Aorta (tissue), 5 donors: ENCODE results near the gene PROCA1. TPM values are rescaled to one million over a fixed set of nuclear protein-coding genes. Genes with fewer than 3 reads are reported as not detected.
A peak's percentile ranks its signal among the peaks of the same experiment; 100 is the strongest.
"Not testable (repeated sequence)": the region's sequence is repeated elsewhere in the genome, so short reads cannot be mapped to it uniquely, and the experiment has no call there.

ENCODE experiments used
- ATAC-seq: fragments of 200-7000 bp; cut with Tn5 transposase; one replicate; pipeline ENCODE4 v1.9.1; 2022; ENCODE audit warnings: moderate library complexity; ENCODE audit not compliant: low FRiP score
- DNase-seq, 2 donors: peaks; one replicate each; pipeline ENCODE4 v3.0.0-alpha.2; 2020
- H3K27ac ChIP-seq, 2 donors: one replicate each; pipeline ENCODE4 v1.5.1; 2013; ENCODE audit warnings: low read length in 2 of 2, mild to moderate bottlenecking in 2 of 2, moderate library complexity in 2 of 2, control low read depth in 1 of 2, inconsistent platforms in 1 of 2, low read depth in 1 of 2
- H3K27me3 ChIP-seq, 2 donors: one replicate each; pipeline ENCODE4 v1.6.1; 2013; ENCODE audit warnings: control low read depth in 1 of 2, low read length in 1 of 2, mild to moderate bottlenecking in 1 of 2, moderate library complexity in 1 of 2; ENCODE audit not compliant: insufficient read depth in 2 of 2, control insufficient read depth in 1 of 2
- H3K36me3 ChIP-seq, 2 donors: one replicate each; pipeline ENCODE4 v1.6.1; 2013; ENCODE audit warnings: control low read depth in 1 of 2, low read length in 1 of 2, mild to moderate bottlenecking in 1 of 2; ENCODE audit not compliant: insufficient read depth in 2 of 2, control insufficient read depth in 1 of 2
- H3K4me1 ChIP-seq, 2 donors: one replicate each; pipeline ENCODE4 v1.6.1; 2013; ENCODE audit warnings: low read length in 2 of 2, control low read depth in 1 of 2, mild to moderate bottlenecking in 1 of 2, moderate library complexity in 1 of 2; ENCODE audit not compliant: insufficient read depth in 2 of 2, control insufficient read depth in 1 of 2
- H3K4me3 ChIP-seq, 2 donors: one replicate each; pipeline ENCODE4 v1.5.1; 2013; ENCODE audit warnings: low read length in 2 of 2, control low read depth in 1 of 2, mild to moderate bottlenecking in 1 of 2
- H3K9me3 ChIP-seq: one replicate; pipeline ENCODE4 v1.6.1; 2013; ENCODE audit warnings: mild to moderate bottlenecking, low read length; ENCODE audit not compliant: control insufficient read depth
- WGBS, 2 donors: extraction: QIAGEN DNeasy Blood & Tissue Kit; methylation state at CpG; one replicate each; pipeline ENCODE4 v1.1.7; 2013; 5-methylcytosine and 5-hydroxymethylcytosine counted together
- intact Hi-C, 2 donors: fragments of 100-400 bp; cut with DNase I; formaldehyde crosslinking; loops; one replicate each; pipeline versions ENCODE4 v1.14.2 to v1.15.0; 2022
- polyA plus RNA-seq, 2 donors: library from polyadenylated mRNA; stranded (reverse); fragments of 200-250 nt; gene quantifications; one replicate each; pipeline ENCODE4 v1.2.3, GENCODE V29; 2013
- total RNA-seq, 2 donors: library from RNA; stranded (reverse); fragmentation: NEBNext Ultra II Directional; extraction: Animal tissue kit (Norgen Biotek cat#: 25700); gene quantifications; one replicate each; pipeline ENCODE4 v1.2.1, GENCODE V29; 2021
- donor health status: healthy with polysubstance abuse.
- donor health status: Bipolar disorder and iron deficiency.
- donor health status: DM: no; HTN: no; CAD: no.
- donor health status: DM: no; HTN: no; CAD: no.
- donor health status: DM: yes; HTN: yes; CAD: no.

The PROCA1 gene
- total and polyA plus RNA-seq, 4 donors = 0.78 to 6.6 (median 5.2) TPM

DNA sequence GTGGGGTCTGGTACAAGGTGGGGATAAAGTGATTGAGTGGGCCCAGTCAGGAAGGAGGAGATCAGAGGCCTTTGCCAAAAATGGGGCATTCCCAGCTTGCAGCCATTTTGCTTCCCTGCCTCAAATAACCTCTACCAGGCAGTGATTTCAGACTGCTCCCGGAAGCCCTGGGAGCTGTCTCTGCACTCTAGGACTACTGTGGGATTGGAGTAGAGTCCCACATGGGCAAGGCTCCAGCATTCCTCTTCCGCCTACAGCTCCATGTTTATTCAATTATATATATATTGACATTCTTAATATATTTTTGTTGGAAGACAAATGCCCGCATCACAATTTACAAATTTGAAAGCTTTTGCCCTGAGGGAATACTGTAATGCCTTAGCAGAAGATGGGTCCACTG is 36.2 kb downstream of the PROCA1 start:
- intact Hi-C loops = no loop called here
- Histone ChIP-seq H3K4me3 (no peak overlapping the region), H3K27me3 (no peaks in the 10 kb centered on the region), H3K9me3 (no peaks in the 10 kb centered on the region), H3K27ac (no peak overlapping the region), H3K4me1 (no peaks in the 10 kb centered on the region), H3K36me3 (peaks cover 8 to 26% of the 10 kb centered on the region in 2 donors)
- WGBS, 2 donors = 35 to 48% methylated on average over 3 of the region's 3 CpGs
- DNase-seq (no peak), ATAC-seq (no peak)

DNA sequence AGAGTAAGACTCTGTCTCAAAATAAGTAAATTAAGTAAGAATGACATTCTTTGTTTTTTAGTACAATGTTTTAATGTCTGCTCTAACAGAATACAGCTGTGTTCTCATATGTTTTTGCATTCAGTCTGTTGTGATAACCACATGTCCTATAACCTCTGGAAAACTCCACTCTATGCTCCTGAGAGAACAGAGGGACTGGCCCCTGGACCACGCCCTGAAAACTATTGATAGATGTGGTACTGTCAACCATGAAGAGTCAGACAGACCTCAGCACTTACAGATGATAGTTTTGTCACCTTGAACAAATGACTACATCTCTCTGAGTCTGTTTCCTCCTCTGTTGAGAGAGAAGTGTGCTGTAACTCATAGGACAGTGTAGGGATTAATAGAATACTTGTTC is 41.8 kb downstream of the PROCA1 start:
- no peak for DNase-seq

DNA sequence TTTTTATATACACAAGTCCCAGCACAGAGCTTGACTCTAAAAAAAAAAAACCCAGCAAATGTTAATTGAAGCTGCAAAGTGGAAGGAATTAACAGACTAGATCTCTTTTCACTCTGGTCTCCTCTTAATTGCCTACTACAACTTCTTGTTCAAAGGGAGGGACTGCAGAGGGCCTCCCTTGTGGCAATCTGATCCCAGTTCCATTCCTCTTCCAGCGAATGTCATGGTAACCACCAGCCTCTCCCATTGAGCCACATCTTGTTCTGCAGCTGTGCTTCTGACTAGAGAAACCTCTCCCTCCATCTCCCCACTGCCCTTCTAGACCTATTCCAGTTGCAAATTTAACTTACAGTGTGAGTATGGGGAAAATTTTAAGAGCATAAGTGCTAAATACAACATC is 43.8 kb downstream of the PROCA1 start:
- intact Hi-C loops = no loop called here
- Histone ChIP-seq H3K9me3 (no peaks in the 10 kb centered on the region), H3K4me3 (no peak overlapping the region), H3K4me1 (peaks cover 0 to 3% of the 10 kb centered on the region in 2 donors), H3K36me3 (peaks cover 0 to 2% of the 10 kb centered on the region in 2 donors), H3K27ac (no peak overlapping the region), H3K27me3 (no peaks in the 10 kb centered on the region)
- ATAC-seq = no peak
- DNase-seq = no peak
- WGBS, 2 donors = 81 to 84% methylated on average over 1 of the region's 1 CpG

More for the DNA sequence above, 41.8 kb downstream of the PROCA1 start:
- 93 to 97% methylated on average over 1 of the region's 1 CpG for WGBS, 2 donors
- no peak for ATAC-seq
- intact Hi-C loops = no loop called here
- H3K27me3 ChIP-seq = no peaks in the 10 kb centered on the region
- no peaks in the 10 kb centered on the region for H3K9me3 ChIP-seq
- no peaks in the 10 kb centered on the region for H3K4me1 ChIP-seq
- peaks cover 4 to 13% of the 10 kb centered on the region in 2 donors for H3K36me3 ChIP-seq
- no peak overlapping the region for H3K27ac ChIP-seq
- H3K4me3 ChIP-seq = no peak overlapping the region

DNA sequence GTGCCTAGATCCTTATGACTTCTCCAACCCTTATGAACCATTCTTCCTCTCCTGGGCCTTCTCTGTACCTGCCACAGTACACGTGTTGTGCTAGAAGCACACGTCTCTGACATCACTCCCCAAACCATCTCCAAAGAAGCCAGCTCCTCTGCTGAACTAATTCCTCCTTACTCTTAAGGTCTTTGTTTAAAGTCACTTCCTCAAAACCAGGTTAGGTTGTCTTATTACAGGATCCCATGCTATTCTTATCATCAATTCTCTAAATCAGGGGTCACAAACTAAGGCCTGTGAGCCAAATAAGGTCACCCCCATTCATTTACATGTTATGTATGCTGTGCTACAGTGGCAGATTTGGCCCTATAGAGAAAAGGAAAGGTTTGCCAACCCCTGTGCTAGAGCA is 45.7 kb downstream of the PROCA1 start:
- intact Hi-C loops = no loop called here
- DNase-seq = no peak
- 62 to 69% methylated on average over 2 of the region's 2 CpGs for WGBS, 2 donors
- ATAC-seq = no peak
- Histone ChIP-seq H3K36me3 (peaks cover 0 to 2% of the 10 kb centered on the region in 2 donors), H3K4me1 (peaks cover 0 to 3% of the 10 kb centered on the region in 2 donors), H3K4me3 (no peak overlapping the region), H3K9me3 (no peaks in the 10 kb centered on the region), H3K27me3 (no peaks in the 10 kb centered on the region), H3K27ac (no peak overlapping the region)

DNA sequence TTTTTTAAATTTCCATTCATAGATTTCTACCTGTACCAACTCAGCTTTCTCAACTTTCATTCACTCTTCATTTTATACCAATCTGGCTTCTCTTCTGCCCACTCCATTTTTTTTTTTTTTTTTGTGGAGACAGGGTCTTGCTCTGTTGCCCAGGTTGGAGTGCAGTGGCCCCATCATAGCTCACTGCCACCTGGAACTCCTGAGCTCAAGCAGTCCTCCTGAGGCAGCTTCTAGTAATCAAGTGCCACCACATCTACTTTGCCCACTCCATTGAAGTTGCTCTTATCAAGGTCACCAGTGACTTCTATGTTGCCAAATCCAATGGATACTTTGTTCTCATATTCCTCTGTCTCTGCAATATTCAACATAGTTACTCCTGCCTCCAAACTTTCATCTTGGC is 48.0 kb downstream of the PROCA1 start:
- intact Hi-C loops = loop anchor here in 1 of 2 donors (5.0 kb wide), 1 partner anchor 49 kb away; the partner anchor contains the start of gene PROCA1
- ATAC-seq = no peak
- H3K4me3 ChIP-seq = no peak overlapping the region
- no peak overlapping the region for H3K27ac ChIP-seq
- no peaks in the 10 kb centered on the region for H3K27me3 ChIP-seq
- DNase-seq = no peak
- peaks cover 0 to 2% of the 10 kb centered on the region in 2 donors for H3K36me3 ChIP-seq
- no peaks in the 10 kb centered on the region for H3K9me3 ChIP-seq
- H3K4me1 ChIP-seq = peaks cover 0 to 3% of the 10 kb centered on the region in 2 donors

DNA sequence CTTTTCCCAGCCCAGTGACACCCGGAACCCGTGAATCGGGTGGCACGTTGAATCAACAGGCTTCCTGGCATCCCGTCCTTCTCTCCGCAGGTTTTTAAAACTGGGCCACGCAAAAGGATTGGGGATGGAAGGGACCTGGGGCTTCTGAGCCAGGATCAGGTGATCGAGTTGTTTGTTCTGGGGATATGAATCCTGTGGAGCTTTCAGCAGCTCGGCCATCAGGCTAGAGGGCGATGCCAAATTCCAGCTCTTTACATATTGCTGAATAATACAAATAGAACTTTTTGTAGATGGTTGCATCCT is 49.2 kb downstream of the PROCA1 start:
- 0 to 1% methylated on average over 10 of the region's 10 CpGs for WGBS, 2 donors
- ATAC-seq (no peak), DNase-seq (no peak)
- no peaks in the 10 kb centered on the region for H3K27me3 ChIP-seq
- peak overlapping the region; percentile 65 to 94 for H3K4me3 ChIP-seq
- H3K36me3 ChIP-seq = no peaks in the 10 kb centered on the region
- peak overlapping the region; percentile 23 to 97 for H3K27ac ChIP-seq
- intact Hi-C loops = loop anchor here in 1 of 2 donors (5.0 kb wide), 1 partner anchor 50 kb away; the partner anchor contains the start of gene PROCA1
- H3K9me3 ChIP-seq = no peaks in the 10 kb centered on the region
- H3K4me1 ChIP-seq = peaks cover 0 to 3% of the 10 kb centered on the region in 2 donors

DNA sequence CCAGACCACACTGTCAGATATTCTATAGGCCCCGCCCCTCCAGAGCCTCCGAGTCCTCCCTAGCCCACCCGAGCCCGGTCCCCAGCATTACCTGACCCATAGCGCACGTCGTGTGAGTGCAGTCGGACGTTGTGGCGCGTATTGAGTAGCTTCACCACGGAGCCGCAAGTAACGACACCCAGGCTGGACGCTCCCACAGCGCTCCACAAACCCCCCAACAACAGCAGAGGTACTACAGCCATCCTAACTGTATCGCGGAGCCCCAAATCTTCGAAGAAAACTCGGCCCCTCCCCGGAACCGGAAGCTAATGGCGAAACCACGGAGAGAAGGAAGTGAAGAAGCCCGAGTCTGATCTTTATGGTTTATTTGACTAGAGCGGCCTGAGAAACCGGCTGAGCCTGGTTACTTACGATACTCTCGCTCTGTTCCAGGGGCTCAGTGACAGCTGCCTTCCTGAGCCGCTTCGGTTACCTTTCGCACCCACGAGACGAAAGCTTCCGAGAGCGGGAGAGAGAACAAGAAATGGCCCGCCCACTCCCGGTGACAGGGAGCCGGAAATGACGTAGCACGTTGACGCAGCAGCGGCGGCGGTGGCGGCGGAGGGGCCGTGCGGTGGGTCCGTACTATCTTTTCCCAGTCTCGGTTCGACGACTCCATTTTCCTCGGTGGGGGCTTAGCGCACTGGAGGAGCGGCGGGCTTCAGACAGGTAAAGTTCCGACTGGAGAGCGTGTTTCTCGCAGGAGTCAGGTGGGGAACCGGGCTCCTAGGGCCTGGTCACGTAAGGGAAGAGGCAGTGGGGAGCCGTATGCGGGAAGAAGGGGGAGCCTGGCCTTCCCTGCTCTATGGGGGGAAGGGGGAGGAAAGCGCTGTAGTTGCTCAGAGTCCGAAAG is 49.8 kb downstream of the PROCA1 start, which contains the start of the genes SDF2 and SUPT6H:
Gene SDF2 (minus strand): TSS at position 272 of the 892 bp plus-strand sequence. CDS start 30 bp downstream, at position 242.
Gene SUPT6H (plus strand): TSS at position 571 of the 892 bp plus-strand sequence. CDS start 11,197 bp downstream, outside the sequence.
- H3K27ac ChIP-seq = peak within 1 kb of the TSS; percentile 23 to 97
- no peaks in the 10 kb centered on the region for H3K27me3 ChIP-seq
- H3K36me3 ChIP-seq = no peaks in the 10 kb centered on the region
- H3K9me3 ChIP-seq = no peaks in the 10 kb centered on the region
- H3K4me1 ChIP-seq = peaks cover 0 to 3% of the 10 kb centered on the region in 2 donors
- WGBS, 2 donors = 0% methylated on average over 65 to 66 of the region's 66 CpGs
- H3K4me3 ChIP-seq = peak within 1 kb of the TSS; percentile 65 to 94
- intact Hi-C loops = loop anchor here in 1 of 2 donors (5.0 kb wide), 1 partner anchor 50 kb away; the partner anchor contains the start of gene PROCA1
- DNase-seq = peak; percentile 93 to 98
- ATAC-seq = peak; percentile 98

DNA sequence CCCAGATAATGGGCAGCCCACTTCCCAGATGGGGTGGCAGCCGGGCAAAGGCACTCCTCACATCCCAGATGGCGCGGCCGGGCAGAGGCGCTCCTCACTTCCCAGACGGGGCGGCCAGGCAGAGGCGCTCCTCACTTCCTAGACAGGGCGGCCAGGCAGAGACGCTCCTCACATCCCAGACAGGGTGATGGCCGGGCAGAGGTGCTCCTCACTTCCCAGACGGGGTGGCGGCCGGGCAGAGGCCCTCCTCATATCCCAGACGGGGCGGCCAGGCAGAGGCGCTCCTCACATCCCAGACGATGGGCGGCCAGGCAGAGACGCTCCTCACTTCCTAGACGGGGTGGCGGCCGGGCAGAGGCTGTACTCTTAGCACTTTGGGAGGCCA is 52.2 kb downstream of the PROCA1 start:
- ATAC-seq, H3K36me3 ChIP-seq, DNase-seq, H3K27me3 ChIP-seq, H3K4me1 ChIP-seq, H3K9me3 ChIP-seq, H3K4me3 ChIP-seq, H3K27ac ChIP-seq, intact Hi-C loops: not testable (repeated sequence)
- WGBS, 2 donors = 97 to 99% methylated on average over 22 to 23 of the region's 23 CpGs
